ENCODE data around the gene PSMG3.
"Not testable (repeated sequence)": the region's sequence is repeated elsewhere in the genome, so short reads cannot be mapped to it uniquely, and the experiment has no call there.

PSMG3 gene

GRCh38 chr7:1531263-1531978 lies 38.4 kb downstream of the PSMG3 start:
- FAIRE-seq: no peak

GRCh38 chr7:1530946-1531262 lies 38.9 kb downstream of the PSMG3 start:
- FAIRE-seq: no peak

DNA sequence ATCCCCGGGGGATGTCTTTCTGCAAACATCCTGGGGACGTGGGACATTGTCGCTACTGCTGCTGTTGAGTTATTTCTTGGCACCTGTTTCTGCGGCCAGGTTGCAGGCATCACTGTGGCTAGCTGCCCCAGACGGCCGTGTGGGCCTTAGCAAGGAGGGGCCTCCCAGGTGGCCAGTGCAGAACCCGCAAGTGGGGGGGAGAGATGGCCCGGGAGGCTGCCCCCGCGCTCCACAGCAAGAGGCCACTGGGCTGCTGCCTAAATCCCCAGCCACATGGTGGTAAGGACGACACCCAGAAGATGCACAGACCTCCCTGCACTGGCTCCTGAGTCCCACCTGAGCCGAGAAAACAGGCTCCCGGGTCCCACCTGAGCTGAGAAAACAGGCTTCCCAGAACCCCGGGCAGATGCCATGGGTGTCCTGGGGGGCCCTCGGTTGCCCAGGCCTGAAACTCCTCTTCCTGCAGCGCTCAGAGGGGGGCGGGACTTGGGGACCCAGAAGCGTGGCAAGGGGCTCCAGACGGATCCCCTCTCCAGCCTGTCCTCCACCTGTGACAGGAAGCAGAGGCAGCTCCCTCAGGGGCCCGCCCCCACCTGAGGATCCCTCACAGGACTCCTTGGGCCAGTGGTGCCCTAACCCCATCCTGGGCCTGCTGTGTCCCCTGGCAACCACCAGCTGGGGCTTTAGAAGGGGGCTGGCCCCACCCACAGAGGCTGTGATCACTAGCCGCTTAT lies 40.3 kb downstream of the PSMG3 start:
- no peak for FAIRE-seq

GRCh38 chr7:1526271-1526754 lies 43.5 kb downstream of the PSMG3 start:
- FAIRE-seq: no peak

GRCh38 chr7:1525409-1525808 lies 44.4 kb downstream of the PSMG3 start:
- FAIRE-seq: no peak

- no peak for FAIRE-seq
These were observed 46.0 kb downstream of the PSMG3 start for GRCh38 chr7:1523844-1524243.

DNA sequence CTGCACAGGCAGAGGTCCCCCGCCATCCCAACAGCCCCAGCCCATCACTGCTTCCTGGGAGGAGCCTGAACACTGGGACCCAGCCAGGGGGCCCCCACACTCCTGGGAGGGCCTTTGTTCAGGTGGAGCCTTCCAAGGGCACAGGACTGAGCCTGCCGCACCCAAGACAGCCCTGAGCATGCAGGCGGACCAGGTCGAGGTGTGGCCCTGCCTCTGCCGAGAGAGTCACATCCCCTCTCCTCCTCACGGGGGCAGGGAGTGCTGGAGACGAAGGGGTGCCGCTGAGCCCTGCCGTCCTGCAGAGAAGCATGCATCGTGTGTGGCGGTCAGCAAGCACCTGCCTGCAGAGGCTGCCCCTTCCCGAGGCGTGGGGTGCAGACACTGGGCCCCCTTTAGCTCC lies 46.6 kb downstream of the PSMG3 start:
- FAIRE-seq: no peak

- FAIRE-seq: no peak
These were observed 48.4 kb downstream of the PSMG3 start for GRCh38 chr7:1521456-1521855.

GRCh38 chr7:1520539-1521234 lies 49.1 kb downstream of the PSMG3 start:
- no peak for FAIRE-seq

DNA sequence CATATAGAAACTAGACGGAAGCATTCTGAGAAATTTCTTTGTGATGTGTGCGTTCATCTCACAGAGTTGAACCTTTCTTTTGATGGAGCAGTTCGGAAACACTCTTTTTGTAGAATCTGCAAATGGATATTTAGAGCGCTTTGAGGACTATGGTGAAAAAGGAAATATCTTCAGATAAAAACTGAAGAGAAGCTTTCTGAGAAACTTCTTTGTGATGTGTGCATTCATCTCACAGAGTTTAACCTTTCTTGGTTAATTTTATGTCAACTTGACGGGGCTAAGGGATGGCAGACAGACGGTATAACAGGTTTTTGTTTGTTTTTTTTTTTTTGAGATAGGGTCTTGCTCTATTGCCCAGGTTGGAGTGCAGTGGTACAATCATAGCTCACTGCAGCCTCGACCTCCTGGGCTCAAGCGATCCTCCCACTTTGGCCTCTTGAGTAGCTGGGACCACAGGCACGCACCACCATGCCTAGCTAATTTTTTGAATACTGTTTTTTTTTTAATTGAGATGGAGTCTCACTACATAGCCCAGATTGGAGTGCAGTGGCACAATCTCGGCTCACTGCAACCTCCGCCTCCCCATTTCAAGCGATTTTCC lies 50.4 kb downstream of the PSMG3 start:
- not testable (repeated sequence) for FAIRE-seq

Data from TTC549 (cell line).